Neural cell (in vitro differentiated cells): ENCODE data around the gene PTPRD.

ENCODE experiments used
- EP300 ChIP-seq: fragments of 450-650 bp; conservative IDR thresholded peaks from 2 replicates; pipeline ENCODE4 v1.6.1; 2014; ENCODE audit warnings: antibody characterized with exemption, mild to moderate bottlenecking, moderate library complexity; ENCODE audit not compliant: poor library complexity, severe bottlenecking
- EZH2 ChIP-seq: fragments of 200-600, 300-800 bp; shearing (Covaris generic), sonication (generic); IDR thresholded peaks from 2 replicates; pipeline ENCODE4 v1.6.1; 2014; ENCODE audit warnings: antibody characterized with exemption, low read length, borderline replicate concordance, mild to moderate bottlenecking; ENCODE audit not compliant: insufficient read depth, poor library complexity, severe bottlenecking
- MXI1 ChIP-seq: fragments of 450-650 bp; conservative IDR thresholded peaks from 2 replicates; pipeline ENCODE4 v1.6.1; 2014; ENCODE audit warnings: antibody characterized with exemption, mild to moderate bottlenecking; ENCODE audit not compliant: poor library complexity, severe bottlenecking
- POLR2AphosphoS5 ChIP-seq: IDR thresholded peaks from 2 replicates; pipeline ENCODE4 v1.6.1; 2012
- RAD21 ChIP-seq: fragments of 450-650 bp; conservative IDR thresholded peaks from 2 replicates; pipeline ENCODE4 v1.6.1; 2014; ENCODE audit warnings: antibody characterized with exemption, mild to moderate bottlenecking, moderate library complexity
- SMC3 ChIP-seq: fragments of 450-650 bp; conservative IDR thresholded peaks from 2 replicates; pipeline ENCODE4 v1.6.1; 2014; ENCODE audit warnings: antibody characterized with exemption, mild to moderate bottlenecking, moderate library complexity; ENCODE audit not compliant: poor library complexity
- TAF1 ChIP-seq: IDR thresholded peaks from 2 replicates; pipeline ENCODE4 v1.6.1; 2012; ENCODE audit warnings: low read depth
- TF ChIP-seq, protein P1 (sequence below): fragments of 450-650 bp; IDR thresholded peaks from 2 replicates; pipeline ENCODE4 v1.5.1; 2014; ENCODE audit warnings: antibody characterized with exemption, mild to moderate bottlenecking, moderate library complexity; ENCODE audit not compliant: poor library complexity, severe bottlenecking
- TF ChIP-seq, protein P2 (sequence below): IDR thresholded peaks from 2 replicates; pipeline ENCODE4 v1.6.1; 2012; ENCODE audit warnings: borderline replicate concordance

DNA sequence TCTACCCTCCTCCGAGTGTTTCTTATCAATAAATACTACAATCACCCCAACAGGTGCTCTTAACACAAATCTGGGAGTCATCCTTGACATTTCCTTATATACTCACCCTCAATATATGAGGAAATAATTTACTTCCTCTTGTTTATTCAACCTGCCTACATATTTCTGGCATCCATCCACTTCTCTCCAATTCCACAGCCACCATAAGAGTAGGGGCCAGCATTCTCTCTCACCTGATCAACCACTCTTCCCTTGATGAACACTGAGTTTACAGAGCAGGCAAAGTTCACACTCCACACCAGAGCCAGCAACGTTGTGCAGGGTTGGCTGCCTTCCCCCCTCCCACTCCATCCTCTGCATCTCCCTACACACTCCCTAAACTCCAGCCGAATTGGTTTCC, 1908.9 kb downstream of the PTPRD start:
- TF ChIP-seq, protein P1, sequence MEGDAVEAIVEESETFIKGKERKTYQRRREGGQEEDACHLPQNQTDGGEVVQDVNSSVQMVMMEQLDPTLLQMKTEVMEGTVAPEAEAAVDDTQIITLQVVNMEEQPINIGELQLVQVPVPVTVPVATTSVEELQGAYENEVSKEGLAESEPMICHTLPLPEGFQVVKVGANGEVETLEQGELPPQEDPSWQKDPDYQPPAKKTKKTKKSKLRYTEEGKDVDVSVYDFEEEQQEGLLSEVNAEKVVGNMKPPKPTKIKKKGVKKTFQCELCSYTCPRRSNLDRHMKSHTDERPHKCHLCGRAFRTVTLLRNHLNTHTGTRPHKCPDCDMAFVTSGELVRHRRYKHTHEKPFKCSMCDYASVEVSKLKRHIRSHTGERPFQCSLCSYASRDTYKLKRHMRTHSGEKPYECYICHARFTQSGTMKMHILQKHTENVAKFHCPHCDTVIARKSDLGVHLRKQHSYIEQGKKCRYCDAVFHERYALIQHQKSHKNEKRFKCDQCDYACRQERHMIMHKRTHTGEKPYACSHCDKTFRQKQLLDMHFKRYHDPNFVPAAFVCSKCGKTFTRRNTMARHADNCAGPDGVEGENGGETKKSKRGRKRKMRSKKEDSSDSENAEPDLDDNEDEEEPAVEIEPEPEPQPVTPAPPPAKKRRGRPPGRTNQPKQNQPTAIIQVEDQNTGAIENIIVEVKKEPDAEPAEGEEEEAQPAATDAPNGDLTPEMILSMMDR, result no peak
- TF ChIP-seq, protein P2, sequence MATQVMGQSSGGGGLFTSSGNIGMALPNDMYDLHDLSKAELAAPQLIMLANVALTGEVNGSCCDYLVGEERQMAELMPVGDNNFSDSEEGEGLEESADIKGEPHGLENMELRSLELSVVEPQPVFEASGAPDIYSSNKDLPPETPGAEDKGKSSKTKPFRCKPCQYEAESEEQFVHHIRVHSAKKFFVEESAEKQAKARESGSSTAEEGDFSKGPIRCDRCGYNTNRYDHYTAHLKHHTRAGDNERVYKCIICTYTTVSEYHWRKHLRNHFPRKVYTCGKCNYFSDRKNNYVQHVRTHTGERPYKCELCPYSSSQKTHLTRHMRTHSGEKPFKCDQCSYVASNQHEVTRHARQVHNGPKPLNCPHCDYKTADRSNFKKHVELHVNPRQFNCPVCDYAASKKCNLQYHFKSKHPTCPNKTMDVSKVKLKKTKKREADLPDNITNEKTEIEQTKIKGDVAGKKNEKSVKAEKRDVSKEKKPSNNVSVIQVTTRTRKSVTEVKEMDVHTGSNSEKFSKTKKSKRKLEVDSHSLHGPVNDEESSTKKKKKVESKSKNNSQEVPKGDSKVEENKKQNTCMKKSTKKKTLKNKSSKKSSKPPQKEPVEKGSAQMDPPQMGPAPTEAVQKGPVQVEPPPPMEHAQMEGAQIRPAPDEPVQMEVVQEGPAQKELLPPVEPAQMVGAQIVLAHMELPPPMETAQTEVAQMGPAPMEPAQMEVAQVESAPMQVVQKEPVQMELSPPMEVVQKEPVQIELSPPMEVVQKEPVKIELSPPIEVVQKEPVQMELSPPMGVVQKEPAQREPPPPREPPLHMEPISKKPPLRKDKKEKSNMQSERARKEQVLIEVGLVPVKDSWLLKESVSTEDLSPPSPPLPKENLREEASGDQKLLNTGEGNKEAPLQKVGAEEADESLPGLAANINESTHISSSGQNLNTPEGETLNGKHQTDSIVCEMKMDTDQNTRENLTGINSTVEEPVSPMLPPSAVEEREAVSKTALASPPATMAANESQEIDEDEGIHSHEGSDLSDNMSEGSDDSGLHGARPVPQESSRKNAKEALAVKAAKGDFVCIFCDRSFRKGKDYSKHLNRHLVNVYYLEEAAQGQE, result no peak
- TF ChIP-seq EZH2, result no peak
- TF ChIP-seq POLR2AphosphoS5, result no peak
- no peak for TF ChIP-seq MXI1
- no peak for TF ChIP-seq EP300
- TF ChIP-seq RAD21, result no peak
- no peak for TF ChIP-seq SMC3
- TF ChIP-seq TAF1, result no peak
